Stomach smooth muscle (tissue), 2 donors: Measurements from ENCODE around the gene DSCAML1.

Source experiments
- H3K27ac ChIP-seq: one replicate; pipeline ENCODE4 v1.7.0; 2013; ENCODE audit warnings: mild to moderate bottlenecking, low read length, inconsistent platforms
- H3K27me3 ChIP-seq, 2 donors: one replicate each; pipeline ENCODE4 v1.7.0; 2013; ENCODE audit warnings: low read length in 2 of 2; ENCODE audit not compliant: insufficient read depth in 2 of 2, control insufficient read depth in 1 of 2
- H3K36me3 ChIP-seq, 2 donors: one replicate each; pipeline ENCODE4 v1.7.0; 2013; ENCODE audit warnings: low read length in 2 of 2; ENCODE audit not compliant: control insufficient read depth in 2 of 2, insufficient read depth in 2 of 2
- H3K4me1 ChIP-seq: one replicate; pipeline ENCODE4 v1.7.0; 2013; ENCODE audit warnings: low read length; ENCODE audit not compliant: control insufficient read depth, insufficient read depth
- H3K4me3 ChIP-seq, 2 donors: one replicate each; pipeline ENCODE4 v1.7.0; 2013; ENCODE audit warnings: low read length in 2 of 2
- H3K9ac ChIP-seq, 2 donors: one replicate each; pipeline ENCODE4 v1.7.0; 2013; ENCODE audit warnings: low read length in 2 of 2, mild to moderate bottlenecking in 1 of 2
- H3K9me3 ChIP-seq, 2 donors: one replicate each; pipeline ENCODE4 v1.7.0; 2013; ENCODE audit warnings: low read length in 2 of 2; ENCODE audit not compliant: control insufficient read depth in 2 of 2
- donor health status: healthy.
- donor health status: Pancreatic carcinoma.

DSCAML1 gene

GRCh38 chr11:117478926-117479325 is 318.1 kb downstream of the DSCAML1 start:
- H3K9ac ChIP-seq, result no peak overlapping the region
- H3K27me3 ChIP-seq, result no peaks in the 10 kb centered on the region
- H3K27ac ChIP-seq, result no peak overlapping the region
- no peaks in the 10 kb centered on the region for H3K4me1 ChIP-seq
- H3K36me3 ChIP-seq, result peaks cover 0 to 2% of the 10 kb centered on the region in 2 donors
- no peak overlapping the region for H3K4me3 ChIP-seq
- H3K9me3 ChIP-seq, result no peaks in the 10 kb centered on the region

GRCh38 chr11:117478126-117478860 is 318.7 kb downstream of the DSCAML1 start:
- no peaks in the 10 kb centered on the region for H3K4me1 ChIP-seq
- no peak overlapping the region for H3K27ac ChIP-seq
- no peaks in the 10 kb centered on the region for H3K27me3 ChIP-seq
- H3K9ac ChIP-seq, result no peak overlapping the region
- no peaks in the 10 kb centered on the region for H3K9me3 ChIP-seq
- H3K36me3 ChIP-seq, result peaks cover 0 to 2% of the 10 kb centered on the region in 2 donors
- H3K4me3 ChIP-seq, result no peak overlapping the region

- no peak overlapping the region for H3K4me3 ChIP-seq
- no peaks in the 10 kb centered on the region for H3K9me3 ChIP-seq
- H3K27ac ChIP-seq, result no peak overlapping the region
- no peaks in the 10 kb centered on the region for H3K4me1 ChIP-seq
- H3K9ac ChIP-seq, result no peak overlapping the region
- peaks cover 0 to 2% of the 10 kb centered on the region in 2 donors for H3K36me3 ChIP-seq
- no peaks in the 10 kb centered on the region for H3K27me3 ChIP-seq
These were observed 319.3 kb downstream of the DSCAML1 start for GRCh38 chr11:117477721-117478120.

GRCh38 chr11:117476531-117477142 is 320.4 kb downstream of the DSCAML1 start:
- no peaks in the 10 kb centered on the region for H3K4me1 ChIP-seq
- H3K36me3 ChIP-seq, result peaks cover 0 to 2% of the 10 kb centered on the region in 2 donors
- H3K27ac ChIP-seq, result no peak overlapping the region
- no peak overlapping the region for H3K4me3 ChIP-seq
- H3K27me3 ChIP-seq, result no peaks in the 10 kb centered on the region
- no peaks in the 10 kb centered on the region for H3K9me3 ChIP-seq
- H3K9ac ChIP-seq, result no peak overlapping the region

- Histone ChIP-seq H3K27me3 (no peaks in the 10 kb centered on the region), H3K4me1 (no peaks in the 10 kb centered on the region), H3K4me3 (no peak overlapping the region), H3K36me3 (peaks cover 0 to 2% of the 10 kb centered on the region in 2 donors), H3K27ac (no peak overlapping the region), H3K9me3 (no peaks in the 10 kb centered on the region), H3K9ac (no peak overlapping the region)
These were observed 321.1 kb downstream of the DSCAML1 start for GRCh38 chr11:117475716-117476530.

GRCh38 chr11:117473481-117474091 is 323.4 kb downstream of the DSCAML1 start:
- H3K27me3 ChIP-seq, result no peaks in the 10 kb centered on the region

GRCh38 chr11:117471776-117472175 is 325.2 kb downstream of the DSCAML1 start:
- Histone ChIP-seq H3K9ac (no peak overlapping the region), H3K4me3 (no peak overlapping the region)

More at GRCh38 chr11:117473481-117474091, 323.4 kb downstream of the DSCAML1 start:
- Histone ChIP-seq H3K9me3 (no peaks in the 10 kb centered on the region), H3K27ac (no peak overlapping the region), H3K4me3 (no peak overlapping the region), H3K36me3 (peaks cover 0 to 3% of the 10 kb centered on the region in 2 donors), H3K9ac (no peak overlapping the region), H3K4me1 (no peaks in the 10 kb centered on the region)

GRCh38 chr11:117470576-117470975 is 326.4 kb downstream of the DSCAML1 start:
- no peaks in the 10 kb centered on the region for H3K9me3 ChIP-seq
- H3K27me3 ChIP-seq, result no peaks in the 10 kb centered on the region
- H3K36me3 ChIP-seq, result peaks cover 0 to 3% of the 10 kb centered on the region in 2 donors
- no peak overlapping the region for H3K4me3 ChIP-seq
- H3K9ac ChIP-seq, result no peak overlapping the region
- H3K4me1 ChIP-seq, result no peaks in the 10 kb centered on the region
- H3K27ac ChIP-seq, result no peak overlapping the region

More at GRCh38 chr11:117471776-117472175, 325.2 kb downstream of the DSCAML1 start:
- Histone ChIP-seq H3K36me3 (peaks cover 0 to 3% of the 10 kb centered on the region in 2 donors), H3K4me1 (no peaks in the 10 kb centered on the region), H3K27ac (no peak overlapping the region), H3K27me3 (no peaks in the 10 kb centered on the region), H3K9me3 (no peaks in the 10 kb centered on the region)

GRCh38 chr11:117468888-117469287 is 328.1 kb downstream of the DSCAML1 start:
- no peaks in the 10 kb centered on the region for H3K4me1 ChIP-seq
- H3K9ac ChIP-seq, result no peak overlapping the region
- no peaks in the 10 kb centered on the region for H3K27me3 ChIP-seq
- H3K9me3 ChIP-seq, result no peaks in the 10 kb centered on the region
- H3K4me3 ChIP-seq, result no peak overlapping the region
- no peak overlapping the region for H3K27ac ChIP-seq
- H3K36me3 ChIP-seq, result peaks cover 0 to 4% of the 10 kb centered on the region in 2 donors

GRCh38 chr11:117467770-117468169 is 329.2 kb downstream of the DSCAML1 start:
- H3K27me3 ChIP-seq, result no peaks in the 10 kb centered on the region
- no peak overlapping the region for H3K4me3 ChIP-seq
- H3K4me1 ChIP-seq, result no peaks in the 10 kb centered on the region
- peaks cover 0 to 4% of the 10 kb centered on the region in 2 donors for H3K36me3 ChIP-seq
- H3K27ac ChIP-seq, result no peak overlapping the region
- H3K9me3 ChIP-seq, result no peaks in the 10 kb centered on the region
- H3K9ac ChIP-seq, result no peak overlapping the region
